Ecto neural progenitor cell (in vitro differentiated cells): ENCODE measurements around the gene AKAP6.

Source experiments
- DNase-seq: peaks from one replicate; pipeline ENCODE4 v3.0.0-alpha.2; 2018; ENCODE audit warnings: low spot score

Gene AKAP6

GRCh38 chr14:32534145-32534544, 205.0 kb downstream of the AKAP6 start:
- no peak for DNase-seq

DNA sequence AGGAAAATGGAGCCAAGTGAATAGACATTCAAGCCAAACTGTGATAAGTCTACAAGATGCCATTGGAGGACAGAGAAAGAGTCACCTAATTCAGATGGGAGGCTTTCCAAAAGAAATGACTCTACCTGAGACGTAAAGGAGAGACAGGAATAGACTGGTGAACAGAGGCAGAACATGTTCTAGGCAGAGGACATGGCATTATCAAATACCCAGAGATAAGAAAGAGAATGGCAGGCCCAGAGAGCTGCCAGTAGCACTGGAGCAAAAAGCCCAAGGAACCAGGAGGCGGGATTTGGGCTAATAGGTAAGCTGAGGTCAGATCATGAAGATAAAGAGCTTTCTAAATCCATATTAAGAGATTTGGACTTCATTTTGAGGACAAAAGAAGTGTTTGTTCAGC, 207.1 kb downstream of the AKAP6 start:
- DNase-seq, result no peak

DNA sequence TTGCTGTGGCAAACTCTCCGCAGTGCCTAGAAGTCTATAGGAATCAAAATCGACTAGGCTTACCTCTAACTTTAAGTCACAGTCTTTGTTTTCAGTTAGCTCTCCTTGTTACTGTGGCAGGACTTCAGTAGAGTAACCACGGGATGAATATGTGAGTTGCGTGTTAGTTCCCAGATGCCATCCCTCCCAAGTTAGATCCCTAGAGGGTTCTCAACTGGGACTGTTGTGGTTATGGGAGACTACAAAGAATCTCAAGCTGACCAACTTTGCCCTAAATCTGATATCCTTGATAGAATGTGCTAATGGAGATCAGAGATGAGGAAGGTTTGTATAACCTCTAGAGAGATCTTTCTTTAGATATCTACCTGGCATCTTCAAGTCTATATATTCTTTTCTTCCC, 208.1 kb downstream of the AKAP6 start:
- no peak for DNase-seq

DNA sequence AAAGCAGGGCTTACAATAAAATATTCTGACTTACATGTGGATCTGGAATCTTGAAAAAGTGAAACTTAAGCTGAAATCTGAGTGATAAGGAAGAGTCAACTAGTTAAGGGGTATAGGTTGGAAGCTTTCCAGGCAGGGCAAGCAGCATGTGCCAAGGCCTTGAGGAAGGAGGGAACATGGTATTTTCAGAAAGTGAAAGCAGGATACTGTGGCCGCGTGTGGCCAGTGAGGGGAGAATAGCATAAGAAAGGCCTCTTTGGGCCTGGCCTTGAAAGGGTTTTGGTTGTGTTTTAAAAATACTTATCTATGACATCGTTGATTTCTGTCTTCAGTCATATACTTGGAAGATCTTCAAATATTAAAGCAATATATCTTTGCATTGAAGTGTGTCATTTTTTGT, 213.4 kb downstream of the AKAP6 start:
- DNase-seq, result no peak

DNA sequence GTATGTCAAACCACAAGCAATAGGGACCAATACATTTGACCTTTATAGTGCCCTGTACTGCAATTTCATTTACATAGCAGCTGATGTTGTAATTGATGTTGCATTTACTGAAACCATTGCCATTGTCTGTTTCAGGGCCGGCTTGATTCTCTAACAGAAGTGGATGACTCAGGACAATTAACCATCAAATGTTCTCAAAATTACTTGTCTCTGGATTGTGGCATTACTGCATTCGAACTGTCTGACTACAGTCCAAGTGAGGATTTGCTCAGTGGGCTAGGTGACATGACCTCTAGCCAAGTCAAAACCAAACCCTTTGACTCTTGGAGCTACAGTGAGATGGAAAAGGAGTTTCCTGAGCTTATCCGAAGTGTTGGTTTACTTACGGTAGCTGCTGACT, 216.0 kb downstream of the AKAP6 start:
- no peak for DNase-seq

DNA sequence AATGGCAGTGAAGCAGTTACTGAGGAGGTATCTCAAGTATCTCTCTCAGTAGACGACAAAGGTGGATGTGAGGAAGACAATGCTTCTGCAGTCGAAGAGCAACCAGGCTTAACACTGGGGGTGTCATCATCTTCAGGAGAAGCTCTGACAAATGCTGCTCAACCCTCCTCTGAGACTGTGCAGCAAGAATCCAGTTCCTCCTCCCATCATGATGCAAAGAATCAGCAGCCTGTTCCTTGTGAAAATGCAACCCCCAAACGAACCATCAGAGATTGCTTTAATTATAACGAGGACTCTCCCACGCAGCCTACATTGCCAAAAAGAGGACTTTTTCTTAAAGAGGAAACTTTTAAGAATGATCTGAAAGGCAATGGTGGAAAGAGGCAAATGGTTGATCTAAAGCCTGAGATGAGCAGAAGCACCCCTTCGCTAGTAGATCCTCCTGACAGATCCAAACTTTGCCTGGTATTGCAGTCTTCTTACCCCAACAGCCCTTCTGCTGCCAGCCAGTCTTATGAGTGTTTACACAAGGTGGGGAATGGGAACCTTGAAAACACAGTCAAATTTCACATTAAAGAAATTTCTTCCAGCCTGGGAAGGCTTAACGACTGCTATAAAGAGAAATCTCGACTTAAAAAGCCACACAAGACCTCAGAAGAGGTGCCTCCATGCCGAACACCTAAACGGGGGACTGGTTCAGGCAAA, 216.6 kb downstream of the AKAP6 start:
- DNase-seq, result no peak

DNA sequence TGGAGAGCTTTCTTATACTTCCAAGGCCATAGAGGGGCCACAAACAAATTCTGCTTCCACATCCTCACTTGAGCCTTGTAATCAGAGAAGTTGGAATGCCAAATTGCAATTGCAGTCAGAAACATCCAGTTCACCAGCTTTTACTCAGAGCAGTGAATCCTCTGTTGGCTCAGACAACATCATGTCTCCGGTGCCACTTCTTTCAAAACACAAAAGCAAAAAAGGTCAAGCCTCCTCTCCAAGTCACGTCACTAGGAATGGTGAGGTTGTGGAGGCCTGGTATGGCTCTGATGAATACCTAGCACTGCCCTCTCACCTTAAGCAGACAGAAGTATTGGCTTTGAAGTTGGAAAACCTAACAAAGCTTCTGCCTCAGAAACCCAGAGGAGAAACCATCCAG, 217.1 kb downstream of the AKAP6 start:
- no peak for DNase-seq

DNA sequence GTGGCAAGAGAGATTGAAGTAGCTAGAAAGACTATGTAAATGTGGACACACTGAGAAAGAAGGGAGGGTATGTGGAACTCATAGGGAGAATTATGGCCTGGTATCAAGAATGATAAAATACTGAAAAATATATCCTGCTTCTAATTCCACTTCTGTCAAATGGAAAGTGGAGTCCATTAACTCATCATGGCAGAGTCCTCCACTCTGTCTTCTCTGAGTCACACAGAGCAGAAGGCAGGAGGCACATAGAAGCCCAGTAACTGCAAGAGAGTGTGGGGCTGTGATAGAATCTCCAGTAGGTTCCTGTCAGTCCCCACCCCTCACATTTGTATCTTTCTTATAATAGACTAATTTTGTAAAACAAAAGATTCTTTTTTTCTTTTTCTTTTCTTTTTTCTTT, 223.7 kb downstream of the AKAP6 start:
- no peak for DNase-seq

- no peak for DNase-seq
Measured at GRCh38 chr14:32559048-32559447, 229.9 kb downstream of the AKAP6 start.

- no peak for DNase-seq
Measured at GRCh38 chr14:32559590-32559989, 230.5 kb downstream of the AKAP6 start.

GRCh38 chr14:32560209-32560857, 231.2 kb downstream of the AKAP6 start:
- peak; percentile 50 for DNase-seq

GRCh38 chr14:32561520-32561919, 232.4 kb downstream of the AKAP6 start:
- DNase-seq, result no peak

DNA sequence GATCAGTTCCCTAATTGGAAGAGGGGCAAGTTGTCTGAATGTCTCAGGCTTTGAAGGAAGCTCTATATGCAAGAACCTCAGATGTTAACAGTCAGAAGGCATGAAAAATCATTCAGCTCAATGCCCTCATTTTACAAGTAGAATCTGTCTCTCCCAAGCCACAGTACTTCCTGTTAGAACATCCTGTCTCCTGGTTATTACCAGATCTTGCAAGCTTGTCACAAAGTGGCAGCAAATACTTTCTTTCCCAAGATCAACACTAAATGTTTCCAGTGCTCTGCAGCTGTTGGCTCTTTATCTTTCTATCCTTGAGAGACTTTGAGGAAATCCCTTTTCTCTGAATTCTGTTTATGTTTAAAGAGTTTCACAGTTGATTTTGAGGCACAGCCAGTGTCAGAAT, 235.5 kb downstream of the AKAP6 start:
- DNase-seq, result no peak

GRCh38 chr14:32565256-32565655, 236.2 kb downstream of the AKAP6 start:
- DNase-seq, result no peak

GRCh38 chr14:32567543-32568384, 238.7 kb downstream of the AKAP6 start:
- DNase-seq, result no peak

GRCh38 chr14:32571551-32571950, 242.5 kb downstream of the AKAP6 start:
- no peak for DNase-seq

DNA sequence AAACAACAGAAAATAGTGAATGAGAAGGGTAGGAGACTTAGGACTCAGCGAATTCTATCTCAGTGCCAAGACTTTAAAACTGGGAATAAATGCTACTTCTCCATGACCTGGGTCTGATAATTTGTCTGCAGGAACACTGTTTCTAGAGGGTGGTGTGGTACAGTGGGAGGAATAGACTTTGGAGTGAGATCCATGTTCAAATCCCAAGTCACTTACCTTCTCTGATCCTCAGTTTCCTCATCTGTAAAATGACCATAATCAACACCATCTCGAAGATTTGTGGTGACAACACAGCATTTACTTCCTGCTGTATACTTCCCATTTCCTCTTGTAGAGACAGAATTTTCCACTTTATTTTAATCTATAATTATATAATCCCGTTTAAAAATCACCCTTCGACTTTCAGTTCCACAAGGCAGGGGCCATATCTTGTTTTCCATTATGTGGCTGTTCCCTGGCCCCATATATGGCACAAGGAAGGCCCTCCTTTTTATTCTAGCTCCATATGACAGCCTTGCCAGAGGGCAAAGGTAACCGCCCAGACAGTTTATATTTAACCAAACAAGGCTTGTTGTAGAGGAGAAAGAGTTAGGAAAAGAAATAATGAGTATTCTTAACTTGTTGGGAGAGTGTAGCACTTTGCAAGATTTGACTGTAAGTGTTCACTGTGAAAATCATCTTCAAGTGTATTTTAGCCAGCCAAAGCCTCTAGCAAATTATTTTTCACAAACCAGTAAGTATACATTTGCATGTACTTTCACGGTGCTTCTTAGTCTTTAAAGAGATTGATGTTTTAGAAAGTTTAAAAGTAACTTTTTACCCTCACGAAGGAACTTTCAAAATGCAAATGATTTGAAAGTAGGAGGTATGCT, 243.1 kb downstream of the AKAP6 start:
- no peak for DNase-seq

DNA sequence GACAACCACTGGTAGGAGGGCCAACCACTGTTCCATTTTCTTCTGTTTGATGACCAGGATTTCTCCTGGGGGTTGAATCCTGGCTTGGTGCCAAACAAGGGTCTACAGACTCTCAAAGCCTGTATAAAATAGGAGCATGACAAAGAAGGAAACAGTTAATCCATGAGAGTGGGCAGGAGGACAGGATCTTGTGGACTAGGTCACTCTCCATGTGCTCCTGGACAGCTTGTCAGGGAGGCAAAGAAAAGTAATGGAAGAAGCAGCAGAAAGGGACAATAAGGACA, 243.7 kb downstream of the AKAP6 start:
- DNase-seq, result no peak

GRCh38 chr14:32574269-32574668, 245.2 kb downstream of the AKAP6 start:
- DNase-seq, result no peak

- no peak for DNase-seq
Measured at GRCh38 chr14:32576088-32576795, 247.1 kb downstream of the AKAP6 start.

GRCh38 chr14:32576977-32577376, 247.9 kb downstream of the AKAP6 start:
- no peak for DNase-seq

DNA sequence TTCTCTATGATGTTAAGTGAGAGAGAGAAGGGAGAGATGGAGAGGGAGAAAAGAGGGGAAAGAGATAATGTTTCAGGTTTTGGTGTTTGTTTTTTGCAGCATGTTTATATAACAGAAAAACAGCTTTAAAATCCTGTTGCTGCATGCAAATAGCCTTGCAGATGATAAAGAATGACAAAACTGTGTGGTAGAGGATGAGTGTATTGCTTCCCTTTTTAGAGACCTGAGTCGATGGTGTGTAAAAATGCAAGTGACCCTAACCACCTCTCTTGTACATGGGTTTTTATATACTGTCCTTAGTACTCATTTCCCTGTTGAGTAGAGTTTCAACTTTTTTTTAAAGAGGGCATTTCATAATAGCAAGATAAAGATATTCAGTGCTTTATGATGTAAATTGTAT, 249.1 kb downstream of the AKAP6 start:
- DNase-seq, result no peak
